ENCODE measurements around the gene LIG3.
"Not testable (repeated sequence)": the region's sequence is repeated elsewhere in the genome, so short reads cannot be mapped to it uniquely, and the experiment has no call there.

The LIG3 gene

GRCh38 chr17:34980353-34980680 is at the start of gene LIG3:
Gene LIG3, plus strand, starts transcription at chr17:34980512. Its CDS starts 2,494 bp downstream, at chr17:34983006.
- peak; percentile 91 for DNase-seq (ENCODE audit: low spot score)

GRCh38 chr17:34950780-34951179 is 29.5 kb upstream of the LIG3 start:
- not testable (repeated sequence) for DNase-seq (ENCODE audit: low spot score)

GRCh38 chr17:34958438-34958837 is 21.9 kb upstream of the LIG3 start:
- DNase-seq (ENCODE audit: low spot score): no peak

- DNase-seq (ENCODE audit: low spot score): peak; percentile 97
Observed at GRCh38 chr17:34961093-34961911, 19.0 kb upstream of the LIG3 start, which contains the start of the genes CCT6B and ZNF830. Gene CCT6B, minus strand, starts transcription at chr17:34961460. Its CDS starts 67 bp downstream, at chr17:34961393. Gene ZNF830, plus strand, starts transcription at chr17:34961540. Its CDS starts 27 bp downstream, at chr17:34961567.

GRCh38 chr17:34974179-34974578 is 6.1 kb upstream of the LIG3 start:
- no peak for DNase-seq (ENCODE audit: low spot score)

GRCh38 chr17:34974794-34975785 is 5.2 kb upstream of the LIG3 start:
- DNase-seq (ENCODE audit: low spot score): no peak

GRCh38 chr17:34979153-34979552 is 1.2 kb upstream of the LIG3 start:
- no peak for DNase-seq (ENCODE audit: low spot score)

- DNase-seq (ENCODE audit: low spot score): no peak
Observed at GRCh38 chr17:34979650-34980352, 511 bp upstream of the LIG3 start.

- peak; percentile 66 for DNase-seq (ENCODE audit: low spot score)
Observed at GRCh38 chr17:34980681-34981537, 597 bp downstream of the LIG3 start.

- DNase-seq (ENCODE audit: low spot score): peak; percentile 25
Observed at GRCh38 chr17:34981538-34982241, 1.4 kb downstream of the LIG3 start.

GRCh38 chr17:34987232-34987631 is 6.9 kb downstream of the LIG3 start:
- no peak for DNase-seq (ENCODE audit: low spot score)

- no peak for DNase-seq (ENCODE audit: low spot score)
Observed at GRCh38 chr17:34988644-34989043, 8.3 kb downstream of the LIG3 start.

- DNase-seq (ENCODE audit: low spot score): no peak
Observed at GRCh38 chr17:34989473-34989872, 9.2 kb downstream of the LIG3 start.

- no peak for DNase-seq (ENCODE audit: low spot score)
Observed at GRCh38 chr17:34990921-34991365, 10.6 kb downstream of the LIG3 start.

- no peak for DNase-seq (ENCODE audit: low spot score)
Observed at GRCh38 chr17:34991606-34992005, 11.3 kb downstream of the LIG3 start.

GRCh38 chr17:34993031-34993430 is 12.7 kb downstream of the LIG3 start:
- no peak for DNase-seq (ENCODE audit: low spot score)

GRCh38 chr17:34996422-34997285 is 16.3 kb downstream of the LIG3 start:
- DNase-seq (ENCODE audit: low spot score): no peak

GRCh38 chr17:34997355-34997862 is 17.1 kb downstream of the LIG3 start:
- no peak for DNase-seq (ENCODE audit: low spot score)

- DNase-seq (ENCODE audit: low spot score): peak; percentile 77
Observed at GRCh38 chr17:34998205-34998604, 17.9 kb downstream of the LIG3 start.
